D721Med (cell line): Measurements from ENCODE around the gene C2CD2.

Experiments
- DNase-seq: peaks from one replicate; pipeline ENCODE4 v3.0.0; 2011; ENCODE audit warnings: low spot score; ENCODE audit not compliant: insufficient read length
- FAIRE-seq: peaks from 2 replicates; lab custom pipeline; 2011; peaks lifted over from hg19 to GRCh38; lab: Jason Lieb, UNC
- CTCF ChIP-seq: IDR thresholded peaks from 2 replicates; pipeline ENCODE4 v1.5.1; 2012; ENCODE audit warnings: mild to moderate bottlenecking, control low read depth; ENCODE audit not compliant: insufficient read depth; ENCODE audit errors: missing control alignments

The C2CD2 gene

GRCh38 chr21:41900401-41900800, 53.4 kb downstream of the C2CD2 start:
- no peak for FAIRE-seq
- no peak for TF ChIP-seq CTCF
- DNase-seq = no peak

- DNase-seq (no peak), FAIRE-seq (no peak)
- TF ChIP-seq CTCF = no peak
Measured at GRCh38 chr21:41899426-41900202, 54.2 kb downstream of the C2CD2 start.

DNA sequence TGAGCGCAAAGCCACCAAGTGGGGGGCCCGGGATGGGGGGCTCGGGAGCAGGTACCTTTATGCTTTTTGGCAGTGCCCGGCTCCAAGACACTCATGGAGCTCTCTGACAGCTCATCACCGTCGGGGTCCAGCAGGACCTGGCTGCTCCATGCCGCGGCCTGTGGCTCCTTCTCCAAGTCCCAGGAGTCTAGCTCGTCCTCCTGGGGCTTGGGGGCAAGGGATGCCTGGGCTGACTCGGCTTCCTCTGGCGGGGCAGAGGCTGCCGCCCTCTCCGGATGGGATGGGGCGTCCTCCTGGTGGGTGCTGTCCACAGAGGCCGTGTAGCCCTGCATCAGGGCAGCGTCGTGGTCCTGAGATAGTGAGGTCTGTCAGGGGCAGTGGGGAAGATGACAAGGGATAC, 54.8 kb downstream of the C2CD2 start:
- no peak for TF ChIP-seq CTCF
- FAIRE-seq = no peak
- DNase-seq = no peak

- no peak for TF ChIP-seq CTCF
- no peak for DNase-seq
- FAIRE-seq = no peak
Measured at GRCh38 chr21:41897700-41898099, 56.1 kb downstream of the C2CD2 start.

- TF ChIP-seq CTCF = no peak
- FAIRE-seq = no peak
- DNase-seq = no peak
Measured at GRCh38 chr21:41897047-41897669, 56.7 kb downstream of the C2CD2 start.

DNA sequence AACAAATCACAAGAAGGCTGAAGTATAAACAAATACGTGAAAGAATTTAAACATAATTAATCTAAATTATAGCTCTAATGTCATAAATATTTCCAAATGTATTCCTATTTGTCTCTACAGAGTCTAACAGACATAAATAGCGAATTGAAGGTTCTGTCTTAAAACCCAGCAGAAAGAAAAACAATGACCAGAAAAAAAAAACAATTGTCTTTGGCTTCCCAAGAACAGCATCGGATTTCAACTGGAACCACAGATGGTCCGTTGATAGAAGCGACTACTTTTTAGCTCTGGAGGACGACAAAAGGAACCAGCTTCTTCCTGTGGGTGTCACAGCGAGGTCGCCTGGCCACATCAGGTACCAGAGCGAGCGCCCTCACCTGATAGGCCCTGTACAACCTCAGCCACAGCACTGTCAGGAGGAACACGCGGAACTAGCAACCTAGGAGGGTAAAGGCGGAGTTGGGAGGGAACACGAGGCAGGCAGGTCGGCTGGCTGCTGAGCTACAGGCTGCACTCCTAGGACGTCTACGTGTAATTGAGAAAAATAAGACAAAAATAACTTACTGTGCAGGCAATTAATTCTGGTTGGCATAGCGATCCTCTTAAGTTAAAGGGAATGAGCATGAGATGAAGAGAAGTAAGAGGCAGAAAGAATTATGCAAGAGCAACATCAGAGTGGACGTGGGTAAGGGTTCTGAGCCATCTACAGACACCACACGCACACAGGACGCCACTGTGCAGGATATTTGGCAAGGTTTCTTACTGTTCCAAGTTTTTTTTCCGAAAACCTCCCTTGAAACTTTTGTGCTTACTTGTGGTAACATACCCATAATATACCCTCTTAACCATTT, 58.0 kb downstream of the C2CD2 start:
- no peak for TF ChIP-seq CTCF
- FAIRE-seq = no peak
- no peak for DNase-seq
